Measurements from ENCODE around the gene NCAM1. TPM values are rescaled to one million over a fixed set of nuclear protein-coding genes. Genes with fewer than 3 reads are reported as not detected.

The NCAM1 gene
- total RNA-seq, 6 experiments from 2014 or later, result 1.2 to 2.4 (median 1.8) TPM

DNA sequence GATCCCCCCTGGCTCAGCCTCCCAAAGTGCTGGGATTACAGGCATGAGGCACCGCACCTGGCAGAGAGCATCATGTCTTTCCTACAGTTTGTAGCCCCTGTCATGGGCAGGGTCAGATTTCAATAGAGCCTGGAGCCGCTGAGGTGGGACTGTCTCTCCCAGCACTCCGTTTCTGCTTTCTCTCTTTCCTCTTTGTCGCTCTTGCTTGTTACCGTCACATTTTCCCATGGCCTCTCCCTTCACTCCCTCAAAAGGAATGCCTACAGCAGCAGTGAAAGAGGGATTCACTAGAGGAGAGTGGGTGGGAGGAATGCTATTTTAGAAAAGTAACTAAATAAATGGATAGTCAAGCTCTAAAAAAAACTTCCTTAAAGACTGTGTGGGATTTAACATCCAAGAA, 216.5 kb downstream of the NCAM1 start:
- no peaks in the 10 kb centered on the region for H3K27me3 ChIP-seq
- DNase-seq, result no peak
- no peak for ATAC-seq
- H3K4me3 ChIP-seq, result no peak overlapping the region
- H3K4me1 ChIP-seq, result no peaks in the 10 kb centered on the region
- WGBS (ENCODE audit: insufficient coverage, low coverage, low lambda C conversion rate, missing lambda C conversion rate), result 35% methylated on average over 4 of the region's 5 CpGs
- no peaks in the 10 kb centered on the region for H3K36me3 ChIP-seq
- TF ChIP-seq, protein P1, sequence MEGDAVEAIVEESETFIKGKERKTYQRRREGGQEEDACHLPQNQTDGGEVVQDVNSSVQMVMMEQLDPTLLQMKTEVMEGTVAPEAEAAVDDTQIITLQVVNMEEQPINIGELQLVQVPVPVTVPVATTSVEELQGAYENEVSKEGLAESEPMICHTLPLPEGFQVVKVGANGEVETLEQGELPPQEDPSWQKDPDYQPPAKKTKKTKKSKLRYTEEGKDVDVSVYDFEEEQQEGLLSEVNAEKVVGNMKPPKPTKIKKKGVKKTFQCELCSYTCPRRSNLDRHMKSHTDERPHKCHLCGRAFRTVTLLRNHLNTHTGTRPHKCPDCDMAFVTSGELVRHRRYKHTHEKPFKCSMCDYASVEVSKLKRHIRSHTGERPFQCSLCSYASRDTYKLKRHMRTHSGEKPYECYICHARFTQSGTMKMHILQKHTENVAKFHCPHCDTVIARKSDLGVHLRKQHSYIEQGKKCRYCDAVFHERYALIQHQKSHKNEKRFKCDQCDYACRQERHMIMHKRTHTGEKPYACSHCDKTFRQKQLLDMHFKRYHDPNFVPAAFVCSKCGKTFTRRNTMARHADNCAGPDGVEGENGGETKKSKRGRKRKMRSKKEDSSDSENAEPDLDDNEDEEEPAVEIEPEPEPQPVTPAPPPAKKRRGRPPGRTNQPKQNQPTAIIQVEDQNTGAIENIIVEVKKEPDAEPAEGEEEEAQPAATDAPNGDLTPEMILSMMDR (IDR thresholded peaks at IDR 0.05), result no peak
- no peak for TF ChIP-seq POLR2A (IDR thresholded peaks at IDR 0.05)
- H3K27ac ChIP-seq, result no peak overlapping the region
- intact Hi-C loops (cut with DNase I), result no loop called here
- no peaks in the 10 kb centered on the region for H3K9me3 ChIP-seq

DNA sequence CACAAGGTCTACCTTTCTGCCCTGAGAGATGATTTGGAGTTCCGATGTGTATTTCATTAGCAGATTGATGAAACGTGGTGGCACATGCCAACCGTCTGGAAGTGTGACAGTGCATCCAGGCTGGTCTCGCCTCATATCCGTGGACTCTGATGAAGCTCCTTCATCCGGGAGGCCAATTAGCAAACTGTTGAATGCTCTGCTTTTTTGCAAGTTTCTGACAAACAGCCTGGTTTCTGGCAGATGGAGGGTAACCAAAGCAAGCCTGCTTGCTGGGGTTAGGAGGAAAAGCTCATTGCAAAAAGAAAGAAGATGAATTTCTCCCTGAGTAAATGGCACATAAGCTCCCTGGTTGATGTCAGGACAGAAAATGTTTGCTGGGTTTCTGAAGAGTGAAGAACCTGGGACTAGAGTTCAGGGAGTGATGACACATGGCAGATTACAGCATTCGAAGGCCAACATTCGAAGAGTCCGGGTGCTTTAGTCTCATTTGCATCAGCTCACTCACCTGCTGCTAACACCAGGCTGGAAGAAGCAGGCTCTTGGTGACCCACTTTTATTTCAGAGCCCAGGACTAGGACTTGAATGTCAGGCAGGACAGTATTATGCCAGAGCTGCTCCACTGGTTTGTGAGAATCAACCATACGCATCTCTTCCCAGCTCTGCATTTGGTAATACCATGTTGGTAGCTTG, 217.3 kb downstream of the NCAM1 start:
- no peaks in the 10 kb centered on the region for H3K4me1 ChIP-seq
- no peaks in the 10 kb centered on the region for H3K27me3 ChIP-seq
- WGBS (ENCODE audit: insufficient coverage, low coverage, low lambda C conversion rate, missing lambda C conversion rate), result 61% methylated on average over 10 of the region's 10 CpGs
- no peak overlapping the region for H3K27ac ChIP-seq
- intact Hi-C loops (cut with DNase I), result no loop called here
- H3K9me3 ChIP-seq, result no peaks in the 10 kb centered on the region
- ATAC-seq, result no peak
- H3K4me3 ChIP-seq, result no peak overlapping the region
- TF ChIP-seq, protein P1 (IDR thresholded peaks at IDR 0.05), result no peak
- TF ChIP-seq POLR2A (IDR thresholded peaks at IDR 0.05), result no peak
- DNase-seq, result no peak
- no peaks in the 10 kb centered on the region for H3K36me3 ChIP-seq

DNA sequence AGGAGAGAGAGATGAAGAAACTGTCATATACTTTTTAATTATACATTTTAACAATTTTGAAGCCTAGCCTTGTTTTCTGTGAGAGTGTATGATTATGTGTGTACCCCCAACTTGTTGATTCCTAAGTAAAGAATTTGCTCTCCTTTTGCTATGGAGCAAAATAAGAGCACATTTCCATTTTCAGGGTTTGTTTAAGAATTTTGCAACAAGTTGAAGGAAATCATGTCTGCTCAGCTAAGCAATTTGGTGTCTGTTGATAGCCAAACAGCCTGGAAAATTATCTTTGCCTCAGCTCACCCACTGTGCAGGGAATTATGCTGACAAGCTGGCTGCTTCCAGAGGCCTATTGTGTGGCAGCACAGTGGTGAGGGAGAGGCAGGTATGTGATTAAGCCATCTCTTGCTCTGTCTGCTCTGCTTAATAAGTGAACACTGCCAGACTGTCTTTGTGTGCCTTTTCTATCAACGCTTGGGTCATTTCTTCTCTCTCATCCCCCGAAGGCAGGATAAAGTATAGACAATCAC, 218.0 kb downstream of the NCAM1 start:
- intact Hi-C loops (cut with DNase I), result no loop called here
- WGBS (ENCODE audit: insufficient coverage, low coverage, low lambda C conversion rate, missing lambda C conversion rate), result 52% methylated on average over 2 of the region's 2 CpGs
- Histone ChIP-seq H3K36me3 (no peaks in the 10 kb centered on the region), H3K4me3 (no peak overlapping the region), H3K4me1 (no peaks in the 10 kb centered on the region), H3K27me3 (no peaks in the 10 kb centered on the region), H3K9me3 (no peaks in the 10 kb centered on the region), H3K27ac (no peak overlapping the region)
- ATAC-seq (no peak), DNase-seq (no peak)
- no peak for TF ChIP-seq POLR2A (IDR thresholded peaks at IDR 0.05)
- TF ChIP-seq, protein P1 (IDR thresholded peaks at IDR 0.05), result no peak

DNA sequence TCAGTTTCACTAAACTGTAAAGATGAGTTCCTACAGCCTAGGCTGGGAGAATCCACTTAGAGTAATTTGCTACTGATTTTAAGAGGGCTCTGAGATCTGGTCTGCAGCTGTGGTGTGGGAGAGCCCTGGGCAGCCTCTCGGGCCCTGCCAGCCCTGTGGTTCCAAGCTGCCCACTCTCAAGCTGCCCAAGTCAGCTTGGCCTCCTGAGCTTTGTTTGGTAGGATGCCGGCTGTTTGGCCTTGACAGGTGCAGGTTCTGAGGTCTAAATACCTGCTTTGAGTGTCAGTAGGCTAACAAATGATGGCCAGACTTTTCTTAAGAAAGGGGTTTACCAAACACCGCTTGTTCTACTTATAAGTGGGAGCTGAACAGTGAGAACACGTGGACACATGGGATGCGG, 219.9 kb downstream of the NCAM1 start:
- Histone ChIP-seq H3K27ac (no peak overlapping the region), H3K9me3 (no peaks in the 10 kb centered on the region), H3K4me3 (no peak overlapping the region), H3K4me1 (no peaks in the 10 kb centered on the region), H3K27me3 (no peaks in the 10 kb centered on the region), H3K36me3 (no peaks in the 10 kb centered on the region)
- WGBS (ENCODE audit: insufficient coverage, low coverage, low lambda C conversion rate, missing lambda C conversion rate), result 74% methylated on average over 4 of the region's 5 CpGs
- no peak for TF ChIP-seq POLR2A (IDR thresholded peaks at IDR 0.05)
- TF ChIP-seq, protein P1 (IDR thresholded peaks at IDR 0.05), result no peak
- intact Hi-C loops (cut with DNase I), result no loop called here
- ATAC-seq (no peak), DNase-seq (no peak)

Measured in right lobe of liver (tissue), 6 donors.